NK-92 treated with Interleukin-12 subunit alpha and Interleukin-12 subunit beta, amount 100 ng/mL, for 24 hours (cell line): Measurements from ENCODE around the gene C19orf33.
"Not testable (repeated sequence)": the region's sequence is repeated elsewhere in the genome, so short reads cannot be mapped to it uniquely, and the experiment has no call there.

Experiments used
- DNase-seq: peaks from one replicate; lab custom pipeline; 2025; lab: John Stamatoyannopoulos, UW

Gene C19orf33

GRCh38 chr19:38339011-38339410 is 35.0 kb downstream of the C19orf33 start:
- not testable (repeated sequence) for DNase-seq

GRCh38 chr19:38340927-38341326 is 36.9 kb downstream of the C19orf33 start:
- DNase-seq = no peak

GRCh38 chr19:38346837-38347236 is 42.8 kb downstream of the C19orf33 start:
- DNase-seq = no peak

- DNase-seq = no peak
Observed at GRCh38 chr19:38350883-38351282, 46.8 kb downstream of the C19orf33 start.

GRCh38 chr19:38351865-38352395 is 47.9 kb downstream of the C19orf33 start:
- DNase-seq = no peak

- no peak for DNase-seq
Observed at GRCh38 chr19:38352611-38353010, 48.6 kb downstream of the C19orf33 start.
